HG02981 (cell line): ENCODE data around the gene CD34.
"Not testable (repeated sequence)": the region's sequence is repeated elsewhere in the genome, so short reads cannot be mapped to it uniquely, and the experiment has no call there.

ENCODE experiments used
- ATAC-seq: cut with Tn5 transposase; IDR thresholded peaks from one replicate; pipeline ENCODE4 v1.9.1; 2021; ENCODE audit warnings: mild to moderate bottlenecking, moderate library complexity; ENCODE audit not compliant: unreplicated experiment

The CD34 gene

DNA sequence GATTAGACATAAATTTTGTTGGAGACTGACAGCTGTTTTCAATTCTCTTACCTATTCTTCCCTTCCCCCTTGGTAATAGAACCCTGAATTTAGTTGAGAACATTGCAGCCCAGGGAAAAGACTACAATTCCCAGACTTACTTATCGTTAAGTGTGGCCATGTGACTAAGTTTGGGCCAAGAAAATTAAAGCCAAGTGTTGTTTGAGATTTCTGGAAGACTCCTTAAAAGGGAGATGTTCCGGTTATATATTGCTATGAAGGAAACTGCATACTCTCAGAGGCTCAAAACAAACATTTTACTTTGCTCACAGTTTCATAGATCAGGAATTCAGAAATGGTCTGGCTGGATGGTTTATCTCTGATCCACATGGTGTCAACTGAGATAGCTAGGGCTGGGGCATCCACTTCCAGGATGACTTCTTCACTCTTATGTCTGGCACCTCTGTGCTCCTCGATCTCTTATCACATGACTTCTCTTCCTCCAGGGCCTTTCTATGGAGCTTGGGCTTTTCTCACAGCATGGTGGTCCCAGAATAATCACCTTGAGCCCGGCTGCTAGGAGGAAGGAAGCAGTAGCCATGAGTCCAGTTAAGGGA, 22.4 kb upstream of the CD34 start:
- no peak for ATAC-seq

DNA sequence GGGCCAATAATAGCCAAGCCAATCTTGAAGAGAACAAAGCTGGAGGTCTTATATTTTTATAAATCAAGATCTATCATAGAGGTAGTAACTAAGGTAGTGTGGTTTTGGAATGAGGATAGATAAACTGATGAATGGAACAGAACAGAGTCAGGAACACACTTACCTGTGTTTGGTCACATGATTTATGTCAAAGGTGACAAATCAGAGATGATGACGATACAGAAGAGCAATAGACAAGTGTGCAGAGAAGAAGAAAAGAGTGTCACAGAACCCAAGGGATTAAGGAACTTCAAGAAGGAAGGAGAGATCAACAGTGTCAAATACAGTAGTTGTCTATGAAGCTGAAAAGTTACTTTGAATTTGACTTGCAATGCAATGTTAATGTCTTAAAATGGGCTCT, 16.1 kb upstream of the CD34 start:
- ATAC-seq = no peak

DNA sequence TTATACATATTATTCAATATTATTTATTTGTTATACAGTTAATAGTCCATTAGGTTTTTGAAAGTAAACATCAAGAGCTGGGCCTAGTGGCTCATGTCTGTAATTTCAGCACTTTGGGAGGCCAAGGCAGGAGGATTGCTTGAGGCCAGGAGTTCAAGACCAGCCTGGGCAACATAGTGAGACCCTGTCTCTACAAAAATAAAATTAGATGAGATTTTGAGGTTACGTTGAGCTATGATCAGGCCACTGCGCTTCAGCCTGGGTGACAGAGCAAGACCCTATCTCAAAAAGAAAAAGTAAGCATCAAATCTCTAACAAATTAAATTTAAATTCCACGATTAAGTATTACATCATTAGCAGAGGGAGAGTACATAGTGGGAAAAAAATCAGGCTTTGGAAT, 15.0 kb upstream of the CD34 start:
- ATAC-seq = not testable (repeated sequence)

DNA sequence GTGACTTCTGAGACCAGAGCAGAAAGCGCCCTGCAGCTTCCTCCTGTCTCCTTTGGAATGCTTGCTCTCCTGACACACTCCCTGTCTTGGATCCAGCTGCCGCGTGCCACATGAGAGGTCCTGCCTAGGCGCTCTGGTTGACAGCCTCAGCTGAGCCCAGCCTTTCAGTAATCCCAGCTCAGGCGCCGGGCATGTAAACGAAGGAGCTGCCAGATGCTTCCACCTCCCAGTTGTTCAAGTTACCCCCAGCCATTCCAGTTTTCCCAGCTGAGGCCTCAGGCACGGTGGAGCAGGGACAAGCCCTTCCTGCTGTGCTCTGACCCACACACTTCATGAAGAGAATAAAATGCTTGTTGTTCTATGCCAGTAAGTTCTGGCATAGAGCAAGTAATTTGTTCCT, 14.3 kb upstream of the CD34 start:
- ATAC-seq = no peak

DNA sequence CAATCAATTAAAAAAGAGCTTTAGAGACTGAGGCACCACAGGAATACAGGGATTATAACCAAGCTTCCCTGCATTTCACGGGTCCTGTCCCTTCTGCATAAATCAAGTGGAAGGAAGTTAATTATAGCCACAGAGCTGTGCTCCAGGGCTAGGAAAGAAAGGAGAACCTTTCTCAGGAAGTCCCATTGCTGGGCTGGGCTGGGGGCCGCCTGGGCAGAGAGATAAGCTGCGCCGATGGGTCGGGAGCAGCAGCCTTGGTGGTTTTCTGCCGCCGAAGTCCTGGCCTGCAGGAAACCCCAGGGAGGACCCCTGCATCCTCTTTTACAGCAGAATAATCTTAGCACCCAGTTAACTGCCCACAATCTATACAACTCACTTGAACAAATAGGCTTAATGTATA, 12.6 kb upstream of the CD34 start:
- ATAC-seq = no peak

DNA sequence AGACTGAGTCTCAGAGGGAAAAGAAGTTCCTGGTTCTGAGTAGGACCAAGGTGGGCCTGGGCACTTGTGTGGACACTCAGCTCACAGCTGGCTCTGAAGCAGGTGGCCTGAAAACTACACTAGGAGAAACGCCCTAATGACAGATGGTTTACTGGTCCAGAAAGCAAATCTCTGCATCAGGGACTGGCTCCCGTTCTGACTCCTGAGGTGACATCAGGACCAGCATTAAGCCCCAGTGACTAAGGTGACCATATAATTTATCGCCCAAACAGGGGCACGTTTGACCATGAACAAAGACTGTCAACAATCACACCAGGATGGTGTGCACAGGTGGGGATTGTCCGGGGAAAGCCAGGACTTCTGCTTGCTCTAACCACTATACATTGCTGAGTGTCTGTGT, 12.2 kb upstream of the CD34 start:
- ATAC-seq = no peak

DNA sequence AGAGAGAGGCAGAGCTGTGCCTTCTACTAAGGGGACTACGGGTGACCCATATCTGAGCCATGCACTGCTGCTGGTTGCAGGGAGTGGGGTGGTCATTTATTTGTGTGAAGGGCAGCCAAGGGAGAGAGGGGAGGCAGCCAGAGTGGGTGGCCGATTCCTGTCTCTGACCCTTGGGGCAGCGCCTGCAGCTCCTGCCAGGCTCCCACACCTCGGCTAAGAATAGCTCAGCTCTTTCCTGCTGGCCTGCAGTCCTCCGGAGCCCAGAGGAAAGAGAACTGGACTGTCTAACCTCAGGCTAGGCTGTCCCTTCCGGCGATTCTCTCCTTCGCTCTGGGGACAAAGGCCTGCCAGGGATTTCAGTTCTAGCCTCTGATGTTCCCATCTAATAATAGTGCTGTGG, 11.6 kb upstream of the CD34 start:
- ATAC-seq = no peak

DNA sequence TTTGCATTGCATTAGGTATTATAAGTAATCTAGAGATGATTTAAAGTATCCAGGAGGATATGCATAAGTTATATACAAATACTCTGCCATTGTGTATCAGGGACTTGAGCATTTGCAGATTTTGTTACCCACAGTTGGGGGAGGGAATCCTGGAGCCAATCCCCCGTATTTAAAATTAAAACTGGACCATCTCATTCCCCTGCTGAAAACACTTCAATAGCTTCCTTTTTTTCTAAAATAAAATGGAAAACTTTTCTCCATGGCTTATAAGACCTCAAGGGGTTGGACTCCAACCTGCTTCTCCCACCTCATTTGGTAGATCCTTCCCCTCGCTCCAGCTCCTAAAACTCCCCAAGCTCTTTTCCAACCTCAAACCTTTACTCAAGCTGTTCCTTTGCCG, 10.4 kb upstream of the CD34 start:
- no peak for ATAC-seq

DNA sequence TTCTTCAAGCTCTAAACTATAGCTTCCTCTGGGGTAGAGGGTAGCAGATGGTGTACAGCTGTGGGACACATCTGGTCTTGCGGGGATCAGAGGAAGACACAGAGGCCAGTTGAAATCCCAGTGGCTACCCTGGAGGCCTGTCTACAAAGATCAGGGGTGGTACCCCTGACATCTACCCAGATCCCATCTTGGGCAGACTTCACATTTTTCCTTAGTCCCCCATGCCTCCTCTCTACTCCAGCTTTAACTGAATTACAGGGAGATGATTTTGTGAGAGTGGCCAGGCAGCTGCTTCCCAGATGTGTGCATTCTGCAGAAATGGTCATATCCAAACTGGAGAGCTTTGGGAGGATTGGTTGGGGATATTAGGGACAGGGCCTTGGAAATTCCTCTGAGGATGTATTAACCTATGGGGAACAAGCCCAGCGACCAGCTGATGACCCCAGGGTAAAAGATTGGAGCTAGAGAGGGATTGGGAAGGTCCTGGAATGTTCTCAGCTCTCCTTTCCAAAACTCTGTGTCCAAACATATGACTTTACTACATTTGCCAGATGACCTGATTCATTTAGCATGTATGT, 9.6 kb upstream of the CD34 start:
- no peak for ATAC-seq

DNA sequence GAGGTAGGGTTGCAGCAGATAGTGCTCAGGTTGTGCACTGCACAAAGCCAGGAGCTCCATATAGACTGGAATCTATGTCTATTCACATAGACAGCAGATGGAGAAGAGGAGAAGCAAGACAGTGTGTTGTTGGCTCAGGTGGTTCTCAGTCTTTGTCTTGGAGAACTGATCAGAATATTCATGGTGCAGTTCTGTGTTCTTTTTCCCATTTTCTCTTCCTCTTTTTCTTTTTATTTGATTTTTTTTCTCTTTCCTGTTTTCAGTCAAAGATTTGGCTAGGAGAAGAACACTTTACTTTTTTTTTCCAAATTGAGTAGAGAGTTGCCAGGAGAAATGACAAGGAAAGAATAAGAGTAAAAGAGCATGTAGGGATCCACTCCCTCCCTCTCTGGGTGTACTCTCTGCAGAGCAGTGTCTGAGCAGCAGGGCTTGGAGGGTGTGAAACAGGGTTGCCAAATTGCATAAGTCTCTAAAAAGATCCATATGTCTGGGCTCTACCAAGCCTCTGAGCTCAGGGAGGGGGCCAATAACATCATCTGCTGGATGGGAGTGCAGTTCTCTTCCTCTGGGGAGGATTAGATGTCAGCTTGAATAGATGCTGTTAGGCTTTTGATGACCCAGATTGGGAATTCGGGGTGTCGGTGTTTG, 8.7 kb upstream of the CD34 start:
- no peak for ATAC-seq

DNA sequence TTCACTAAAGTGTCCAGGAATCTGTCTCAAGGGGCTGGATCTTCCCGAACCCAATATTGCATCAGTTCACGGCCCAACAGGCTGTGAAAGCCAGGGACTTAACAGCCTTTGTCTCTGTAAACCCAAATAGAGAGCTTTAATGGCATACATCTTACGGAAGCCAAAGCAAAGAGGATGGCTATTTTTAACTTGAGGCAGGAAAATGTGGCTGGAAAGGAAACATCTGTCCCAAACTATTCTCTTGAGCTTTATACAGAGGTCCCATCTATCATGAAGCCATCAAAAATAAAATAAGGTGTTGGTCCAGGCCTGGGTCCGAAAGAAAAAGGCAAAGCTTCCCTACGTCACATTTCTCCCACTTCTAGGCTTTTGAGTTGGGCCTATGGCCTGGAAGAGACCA, 7.7 kb upstream of the CD34 start:
- ATAC-seq = no peak

DNA sequence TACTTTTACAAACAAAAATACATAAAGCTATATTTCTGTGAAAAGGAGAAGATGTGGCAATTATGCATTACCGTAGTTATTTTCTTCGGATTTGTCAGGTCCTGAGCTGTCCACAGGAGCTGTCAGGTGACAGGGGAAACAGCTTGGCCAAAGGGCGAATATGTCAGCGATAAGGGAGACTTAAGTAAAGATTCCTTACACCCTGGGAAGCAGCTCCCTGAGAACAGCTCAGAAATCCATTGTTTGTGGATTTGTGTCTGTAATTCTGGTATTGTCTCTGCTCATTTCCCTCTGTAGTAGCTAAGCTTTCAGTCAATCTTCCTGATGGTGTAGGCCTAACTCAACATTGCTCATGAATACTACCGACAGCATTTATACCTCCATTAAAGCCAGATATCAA, 7.1 kb upstream of the CD34 start:
- ATAC-seq = no peak

DNA sequence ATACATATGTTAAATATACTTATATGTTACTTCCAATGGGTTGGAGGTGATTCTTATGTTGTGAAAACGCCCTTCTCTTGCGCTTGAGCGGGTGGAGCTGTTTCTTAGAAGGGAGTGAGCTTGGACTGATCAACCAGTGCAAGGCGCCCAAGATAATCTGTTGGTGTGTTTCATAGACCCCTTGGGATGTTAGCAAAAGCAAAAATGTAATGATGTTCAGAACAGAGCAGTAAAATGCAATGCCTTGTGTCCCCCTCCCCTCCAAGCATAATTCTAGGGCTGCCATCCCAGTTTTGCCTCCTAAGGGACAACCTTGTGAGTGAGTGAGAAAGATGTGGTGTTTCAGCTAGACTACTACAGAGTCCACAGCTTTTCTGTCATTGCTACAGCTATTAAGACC, 6.2 kb upstream of the CD34 start:
- no peak for ATAC-seq

DNA sequence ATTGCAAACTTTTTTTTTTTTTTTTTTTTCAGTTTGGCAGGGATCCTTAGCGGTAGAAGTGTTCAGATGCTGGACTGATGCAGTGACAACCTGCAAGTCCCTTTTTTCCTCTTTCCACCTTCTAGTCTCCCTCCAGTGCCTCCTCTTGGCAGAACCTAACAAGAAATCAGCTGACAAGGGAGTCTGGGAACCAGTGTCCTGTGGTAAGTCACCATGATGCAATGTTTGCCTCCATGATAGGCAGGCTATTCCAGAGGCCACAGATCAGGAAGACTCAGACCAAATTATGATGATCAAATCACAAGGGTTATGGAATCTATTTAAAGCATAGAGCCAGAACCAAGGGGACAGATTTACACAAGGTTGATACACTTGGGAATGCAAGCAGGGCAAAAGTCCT, 3.0 kb upstream of the CD34 start:
- ATAC-seq = no peak

DNA sequence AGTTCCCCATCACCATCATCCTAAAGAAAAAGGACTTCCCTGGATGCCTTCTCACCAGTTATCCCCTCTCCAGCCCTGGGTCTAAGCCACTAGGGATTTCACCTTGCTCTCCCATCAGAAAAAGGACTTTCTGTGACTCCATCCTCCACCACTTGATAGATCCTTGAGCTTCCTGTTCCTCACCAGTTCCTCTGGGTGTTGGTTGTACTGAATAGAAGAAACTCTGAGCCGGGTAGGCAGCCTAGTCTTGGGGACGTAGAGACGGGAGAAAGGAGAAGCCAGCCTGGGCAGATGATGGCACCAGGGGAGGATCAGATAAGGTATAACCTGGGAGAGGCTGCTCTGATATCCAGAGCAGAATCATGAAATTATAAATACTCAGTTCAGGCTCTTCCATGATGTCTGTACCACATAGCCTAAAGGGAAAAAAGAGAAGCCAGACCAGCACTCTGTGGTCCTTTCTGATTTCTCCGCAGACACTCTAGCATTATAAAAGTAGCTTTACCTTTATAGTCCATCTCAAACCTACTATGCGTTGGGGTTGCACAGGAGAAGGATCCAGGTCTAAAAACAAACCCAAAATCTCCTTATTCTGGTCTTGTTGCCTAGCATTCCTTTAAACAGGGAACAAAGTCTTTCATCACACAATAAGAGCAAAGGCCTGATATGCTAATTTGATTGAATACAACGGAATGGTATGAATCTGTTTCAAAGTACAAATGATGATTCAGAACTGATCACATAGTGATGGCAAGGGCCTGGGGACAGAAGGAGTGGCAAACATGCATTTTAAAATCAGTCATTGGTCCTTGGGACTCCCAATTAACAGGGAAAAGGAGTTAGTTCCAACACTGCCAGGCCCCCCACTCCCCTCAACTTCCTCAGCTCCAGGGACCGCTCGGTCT, 1.2 kb upstream of the CD34 start:
- ATAC-seq = no peak

DNA sequence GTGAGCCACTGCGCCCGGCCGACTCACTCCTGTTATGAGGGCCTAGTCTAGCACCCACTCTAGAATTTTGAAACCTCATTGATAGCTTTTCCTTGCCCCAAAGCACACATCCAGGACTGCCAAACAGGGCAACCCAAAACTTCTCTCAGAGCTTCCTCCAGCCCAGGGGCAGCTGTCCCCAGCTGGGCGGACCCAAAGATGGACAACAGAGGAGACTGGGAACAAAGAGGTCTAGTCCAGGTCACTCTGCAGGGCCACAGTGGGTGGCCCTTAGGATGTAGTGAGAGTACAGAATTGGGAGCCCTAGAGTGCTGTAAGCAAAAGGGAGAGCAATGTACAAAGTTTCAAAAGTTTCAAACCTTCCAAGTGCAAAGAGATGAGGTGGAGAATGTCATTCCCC, 1.2 kb downstream of the CD34 start:
- ATAC-seq = no peak

DNA sequence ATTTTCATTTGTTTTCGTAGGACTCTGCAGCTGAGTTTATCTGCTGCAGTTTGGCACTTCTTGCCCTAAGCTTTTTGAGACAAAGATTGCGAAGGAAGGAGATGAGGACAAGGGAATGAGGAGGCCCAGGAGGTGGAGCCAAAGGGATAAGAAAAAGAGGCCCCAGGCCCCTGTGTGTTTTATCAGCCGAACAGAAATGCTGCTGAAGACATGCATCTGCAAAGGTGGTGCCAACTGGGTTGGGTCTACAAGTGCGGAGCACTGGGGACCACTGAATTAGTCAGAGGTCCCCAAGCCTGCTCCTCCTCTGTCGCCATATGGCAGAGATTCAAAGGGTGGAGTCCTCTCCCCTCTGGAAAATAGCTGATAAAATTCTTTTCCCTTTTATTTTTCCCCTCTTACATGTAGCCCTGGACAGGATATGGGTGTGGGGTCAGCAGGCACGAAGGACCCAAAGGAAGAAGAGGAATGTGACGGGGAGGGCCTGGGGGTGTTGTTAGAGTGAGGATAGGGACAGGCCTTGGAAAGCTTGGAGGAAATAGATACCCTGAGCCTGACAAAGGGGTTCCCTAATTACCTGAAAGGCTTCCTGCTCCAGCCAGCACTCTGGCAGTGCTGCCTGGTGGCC, 2.7 kb downstream of the CD34 start:
- no peak for ATAC-seq

DNA sequence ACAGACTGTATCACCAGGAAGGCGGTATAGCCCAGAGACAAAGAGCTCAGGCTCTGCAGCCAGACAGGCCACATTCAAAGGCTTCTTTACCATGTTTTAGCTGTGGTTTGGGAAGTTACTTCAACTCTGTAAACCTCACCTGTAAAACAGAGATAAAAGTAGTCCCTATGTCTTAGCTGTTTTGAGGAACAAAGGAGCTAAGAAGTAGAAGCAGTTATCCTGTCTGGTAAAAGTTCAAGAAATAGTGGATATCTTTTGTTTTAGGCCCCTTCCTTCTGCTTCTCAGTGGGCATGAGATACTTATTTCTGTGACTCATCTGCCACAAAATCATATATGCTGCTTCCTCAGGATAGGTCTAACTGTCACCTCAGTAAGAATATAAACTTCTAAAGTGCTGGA, 6.5 kb downstream of the CD34 start:
- ATAC-seq = no peak

DNA sequence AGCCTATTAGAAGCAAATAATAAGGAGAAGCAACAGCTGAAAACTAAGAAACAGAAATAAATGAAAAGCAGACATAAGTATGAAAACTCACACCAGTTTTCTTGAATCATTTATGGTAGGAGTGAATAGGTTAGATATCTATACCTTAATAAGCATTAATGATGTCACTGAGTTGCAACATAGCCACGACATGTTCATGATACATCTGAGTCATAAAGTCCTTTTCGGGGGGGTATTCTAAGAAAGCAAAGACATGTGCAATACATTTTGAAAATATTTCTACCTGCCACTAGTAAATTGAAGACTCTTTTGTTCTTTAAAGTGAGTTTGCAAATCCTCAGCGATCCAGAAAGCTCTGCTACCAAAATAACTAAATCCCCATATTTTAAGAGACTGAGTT, 7.2 kb downstream of the CD34 start:
- ATAC-seq = no peak

DNA sequence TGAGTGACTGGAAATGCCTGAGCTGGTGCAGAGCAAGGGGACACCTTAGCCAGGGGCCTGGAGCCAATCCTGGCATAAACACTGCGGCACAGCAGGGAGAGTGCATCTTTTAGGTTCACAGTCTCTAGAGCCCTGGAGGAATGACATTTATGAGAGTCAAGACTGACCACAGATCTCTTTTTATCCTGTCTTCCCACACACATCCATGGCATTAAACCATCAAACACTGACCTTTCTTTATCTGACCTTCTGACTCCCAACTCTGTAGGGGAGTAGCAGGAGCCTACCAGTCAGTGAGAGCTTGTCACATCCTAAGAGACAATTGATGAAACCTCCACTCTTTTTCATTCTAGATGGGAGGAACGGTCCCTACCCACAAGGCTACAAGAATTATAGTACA, 7.9 kb downstream of the CD34 start:
- ATAC-seq = no peak

DNA sequence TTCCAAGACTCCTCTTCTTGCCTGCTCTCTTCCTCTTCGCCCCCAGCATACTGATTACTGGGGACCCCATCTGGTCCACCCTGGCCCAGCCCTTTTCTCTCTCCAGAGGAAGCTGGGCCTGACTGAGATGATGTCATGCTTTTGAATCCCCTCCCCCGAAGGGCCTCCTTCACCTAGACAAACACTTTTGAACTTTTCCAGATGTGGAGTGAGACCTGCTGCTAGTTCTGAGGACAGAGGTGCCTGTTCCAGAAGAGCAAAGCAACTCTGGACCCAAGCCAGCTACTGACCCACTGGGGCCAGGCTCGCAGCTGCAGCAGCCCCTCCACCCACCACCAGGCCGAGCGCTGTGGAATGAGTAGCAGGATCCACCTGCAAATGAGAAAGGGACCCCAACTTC, 8.4 kb downstream of the CD34 start:
- ATAC-seq = no peak
